Measurements from ENCODE around the gene TRIM17.

TRIM17 gene

DNA sequence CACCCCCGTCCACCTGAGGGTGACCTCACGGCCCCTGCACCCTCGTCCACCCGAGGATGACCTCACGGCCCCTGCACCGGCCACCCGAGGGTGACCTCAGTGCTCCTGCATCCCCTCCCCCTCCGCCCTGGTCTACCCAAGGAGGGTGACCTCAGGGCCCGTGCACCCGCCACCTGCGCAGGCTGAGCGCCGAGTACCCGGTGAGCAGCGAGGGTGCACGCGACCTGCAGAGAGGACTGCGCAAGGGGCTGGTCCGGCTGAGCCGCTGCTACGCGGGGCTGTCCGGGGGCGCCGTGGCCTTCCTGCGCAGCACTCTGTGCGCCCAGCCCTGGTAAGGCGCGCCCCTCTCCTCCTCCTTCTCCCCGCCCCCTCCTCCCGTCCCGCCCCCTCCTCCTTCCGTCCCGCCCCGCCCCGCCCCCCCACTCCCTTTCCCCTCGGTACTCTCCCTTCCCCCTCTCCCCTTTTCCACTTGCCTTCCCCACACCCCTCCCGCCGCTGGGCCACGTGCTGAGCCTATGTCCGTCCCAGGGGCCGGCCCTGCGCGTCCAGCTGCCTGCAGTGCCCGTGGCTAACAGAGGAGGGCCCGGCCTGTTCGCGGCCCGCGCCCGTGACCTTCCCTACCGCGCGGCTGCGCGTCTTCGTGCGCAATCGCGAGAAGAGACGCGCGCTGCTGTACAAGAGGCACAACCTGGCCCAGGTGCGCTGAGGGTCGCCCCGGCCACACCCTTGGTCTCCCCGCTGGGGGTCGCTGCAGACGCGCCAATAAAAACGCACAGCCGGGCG is 38.4 kb downstream of the TRIM17 start:
- DNase-seq (ENCODE audit: low read depth): peak; percentile 66

- DNase-seq (ENCODE audit: low read depth): no peak
These were observed 39.0 kb downstream of the TRIM17 start for GRCh38 chr1:228377664-228378089.

- no peak for DNase-seq (ENCODE audit: low read depth)
These were observed 39.7 kb downstream of the TRIM17 start for GRCh38 chr1:228376651-228377631.

- DNase-seq (ENCODE audit: low read depth): peak; percentile 19
These were observed 40.4 kb downstream of the TRIM17 start for GRCh38 chr1:228376262-228376628.

- DNase-seq (ENCODE audit: low read depth): no peak
These were observed 40.9 kb downstream of the TRIM17 start for GRCh38 chr1:228375578-228376261.

DNA sequence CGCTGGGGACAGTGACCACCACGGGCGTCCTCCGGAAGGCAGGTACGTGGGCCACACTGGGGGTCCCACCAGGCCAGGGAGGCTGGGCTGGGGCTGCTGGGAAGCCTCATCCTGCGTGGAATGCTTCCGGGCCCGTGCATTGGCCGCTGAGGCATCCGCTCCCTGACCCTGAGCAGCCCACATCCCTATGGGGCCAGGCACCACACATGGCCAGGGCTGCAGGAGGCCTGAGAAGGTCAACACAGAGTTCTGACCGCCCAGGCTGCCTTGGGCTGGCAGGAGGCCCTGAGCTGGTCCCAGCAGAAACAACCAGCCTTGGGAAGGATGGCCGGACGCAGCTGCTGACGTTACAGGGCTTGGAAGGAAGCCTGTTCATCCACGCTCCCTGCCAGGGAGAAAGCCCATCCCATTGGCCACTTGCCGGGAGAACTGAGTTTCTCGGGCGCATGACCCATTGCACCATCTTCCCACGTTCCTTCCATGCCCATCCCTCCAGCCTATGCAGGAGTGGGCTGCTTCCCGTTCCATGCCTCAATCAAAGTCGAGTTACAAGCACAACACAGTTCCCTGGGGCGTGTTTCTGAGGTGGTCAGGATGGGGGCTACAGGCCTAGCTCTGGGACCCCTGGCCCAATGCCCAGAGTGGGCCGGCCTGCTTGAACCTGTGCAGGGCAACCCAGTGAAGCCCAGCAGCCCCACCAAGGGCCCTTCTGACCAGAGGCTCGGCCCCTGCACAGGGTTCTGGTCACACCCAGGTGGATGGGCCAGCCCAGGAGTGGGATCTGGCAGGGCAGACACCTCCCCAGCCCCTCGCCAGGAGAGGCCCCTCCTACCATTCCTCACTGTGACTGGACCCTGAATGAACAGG is 41.7 kb downstream of the TRIM17 start:
- peak; percentile 36 for DNase-seq (ENCODE audit: low read depth)

GRCh38 chr1:228373681-228374571 is 42.7 kb downstream of the TRIM17 start:
- DNase-seq (ENCODE audit: low read depth): no peak

DNA sequence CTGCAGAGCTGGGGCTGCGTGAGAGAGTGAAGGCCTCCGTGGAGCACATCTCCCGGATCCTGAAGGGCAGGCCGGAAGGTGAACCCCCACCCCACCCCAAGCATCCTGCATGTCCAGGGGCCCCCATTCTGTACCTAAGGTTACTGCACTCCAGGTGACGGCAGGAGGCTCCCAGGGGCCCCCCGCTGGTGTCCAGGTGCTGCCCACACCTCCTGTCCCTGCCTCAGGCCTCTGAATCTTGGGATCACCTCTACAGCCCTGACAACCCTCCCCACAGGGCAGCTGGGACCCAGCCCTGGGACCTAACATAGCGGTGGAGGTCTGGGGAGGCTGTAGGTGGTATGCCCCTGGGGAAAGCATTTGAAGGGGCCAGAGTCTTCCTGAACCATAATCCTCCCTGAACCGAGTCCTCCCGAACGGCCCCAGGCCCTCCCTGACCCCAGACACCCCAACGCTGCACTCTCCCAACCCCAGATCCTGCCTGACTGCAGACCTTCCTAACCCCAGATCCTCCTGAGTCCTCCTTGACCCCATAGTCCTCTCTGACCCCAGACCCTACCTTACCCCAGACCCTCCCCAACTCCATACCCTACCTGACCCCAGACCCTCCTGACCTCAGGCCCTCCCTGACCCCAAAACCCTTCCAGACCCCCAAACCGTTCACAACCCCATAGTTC is 43.5 kb downstream of the TRIM17 start:
- no peak for DNase-seq (ENCODE audit: low read depth)

- DNase-seq (ENCODE audit: low read depth): no peak
These were observed 44.3 kb downstream of the TRIM17 start for GRCh38 chr1:228372183-228373003.

GRCh38 chr1:228371741-228372182 is 44.9 kb downstream of the TRIM17 start:
- no peak for DNase-seq (ENCODE audit: low read depth)

GRCh38 chr1:228370941-228371740 is 45.5 kb downstream of the TRIM17 start:
- no peak for DNase-seq (ENCODE audit: low read depth)

GRCh38 chr1:228370439-228370940 is 46.2 kb downstream of the TRIM17 start:
- DNase-seq (ENCODE audit: low read depth): no peak

- DNase-seq (ENCODE audit: low read depth): no peak
These were observed 46.8 kb downstream of the TRIM17 start for GRCh38 chr1:228369608-228370438.

DNA sequence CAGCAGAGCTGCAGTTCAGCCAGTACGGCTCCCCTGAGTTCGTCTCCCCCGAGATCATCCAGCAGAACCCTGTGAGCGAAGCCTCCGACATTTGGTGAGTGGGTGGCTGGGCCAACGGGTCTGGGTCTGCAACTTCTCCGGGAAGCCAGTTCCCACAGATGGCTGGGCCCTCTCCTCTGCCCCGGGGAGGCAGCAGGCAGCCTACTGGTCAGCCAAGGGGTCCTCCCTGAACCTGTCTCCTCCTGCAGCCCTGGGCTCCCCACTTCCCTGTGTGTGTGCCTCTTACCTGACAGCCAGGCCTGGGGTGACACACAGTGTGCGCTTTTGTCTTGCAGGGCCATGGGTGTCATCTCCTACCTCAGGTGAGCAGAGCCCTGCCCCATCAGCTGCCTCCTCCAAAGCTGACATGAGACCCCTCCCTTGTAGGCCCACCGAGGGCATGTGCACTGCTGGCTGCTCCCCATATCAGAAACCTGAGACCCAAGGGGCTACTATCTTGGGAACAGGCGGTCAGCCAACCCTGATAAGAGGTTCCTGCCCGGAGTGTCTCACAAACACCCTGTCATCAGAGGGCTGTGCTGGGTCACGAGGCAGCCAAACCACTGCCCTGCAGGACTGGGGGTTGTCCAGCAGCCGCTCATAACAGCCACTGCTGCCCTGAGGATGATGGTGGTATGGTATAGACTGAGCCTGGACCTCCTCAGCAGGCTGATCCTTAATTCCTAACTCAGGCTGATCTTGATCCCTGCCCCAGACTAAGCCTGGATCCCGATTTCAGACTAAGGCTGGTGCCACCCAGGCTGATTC is 47.7 kb downstream of the TRIM17 start:
- peak; percentile 11 for DNase-seq (ENCODE audit: low read depth)

- DNase-seq (ENCODE audit: low read depth): no peak
These were observed 48.6 kb downstream of the TRIM17 start for GRCh38 chr1:228367798-228368791.
